GM21717 (cell line): ENCODE data around the gene PYCR2.

Experiments used
- ATAC-seq: cut with Tn5 transposase; IDR thresholded peaks from one replicate; pipeline ENCODE4 v1.9.1; 2021; ENCODE audit warnings: mild to moderate bottlenecking, moderate library complexity; ENCODE audit not compliant: unreplicated experiment

Gene PYCR2

GRCh38 chr1:225921734-225922709 lies 2.0 kb downstream of the PYCR2 start:
- no peak for ATAC-seq

GRCh38 chr1:225919906-225920305 lies 4.1 kb downstream of the PYCR2 start:
- no peak for ATAC-seq

DNA sequence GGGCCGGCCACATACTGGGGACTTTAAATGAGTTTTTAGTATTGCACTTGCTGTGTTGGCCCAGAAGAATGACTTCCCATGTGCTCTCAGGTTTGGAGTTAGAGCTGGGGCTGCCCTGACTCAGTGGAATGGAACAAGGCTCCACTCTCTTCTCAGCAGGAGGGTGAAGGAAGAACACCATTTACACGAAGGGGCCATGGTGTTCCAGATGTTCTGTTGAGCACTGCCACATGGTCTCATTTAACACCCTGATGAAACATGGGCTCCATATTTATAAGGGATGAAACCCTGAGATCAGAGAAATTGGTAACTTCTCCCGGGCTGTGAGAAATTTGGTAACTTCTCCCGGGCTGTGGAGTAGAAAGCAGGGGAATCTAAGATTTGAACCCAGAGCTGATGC lies 5.8 kb downstream of the PYCR2 start:
- ATAC-seq, result no peak

- ATAC-seq, result no peak
These were observed 6.5 kb downstream of the PYCR2 start for GRCh38 chr1:225917536-225917935.

DNA sequence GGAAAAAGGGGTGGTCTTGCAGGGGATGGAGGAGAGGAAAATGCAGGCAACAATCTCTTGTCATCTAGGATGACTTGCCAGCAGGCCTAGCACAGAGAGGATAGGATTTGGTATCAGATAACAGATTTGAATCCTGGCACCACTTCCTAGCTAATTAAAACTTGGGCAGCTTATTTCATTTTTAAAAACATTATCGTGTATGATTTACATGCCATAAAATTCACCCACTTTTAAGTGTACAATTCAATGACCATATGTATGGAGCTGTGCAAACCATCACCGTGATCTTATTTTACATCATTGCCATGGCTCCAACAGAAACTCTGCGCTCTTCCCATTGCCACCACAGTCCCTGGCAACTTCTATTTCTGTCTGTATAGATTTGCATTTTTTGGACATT lies 6.9 kb downstream of the PYCR2 start:
- ATAC-seq, result no peak

- ATAC-seq, result no peak
These were observed 8.5 kb downstream of the PYCR2 start for GRCh38 chr1:225915538-225915991.

- ATAC-seq, result no peak
These were observed 9.1 kb downstream of the PYCR2 start for GRCh38 chr1:225914947-225915346.

DNA sequence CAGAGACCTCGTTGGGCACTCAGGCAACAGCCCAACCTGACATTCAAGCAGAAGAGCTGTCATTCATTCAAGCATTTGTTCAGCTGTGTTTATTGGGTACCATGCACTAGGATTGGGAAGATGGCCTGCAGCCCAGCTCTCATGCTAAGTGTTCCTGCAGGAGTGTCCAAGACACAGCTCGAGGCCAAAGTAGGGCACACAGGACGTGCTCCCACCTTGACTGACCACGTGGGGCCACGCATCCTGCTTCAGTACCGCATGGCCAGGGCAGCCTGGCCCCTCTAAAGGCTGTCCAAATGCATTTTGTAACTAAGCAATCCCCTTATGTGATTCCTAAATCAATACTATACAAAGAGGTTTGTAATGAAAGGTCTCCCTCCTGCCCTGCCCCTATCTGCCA lies 9.7 kb downstream of the PYCR2 start:
- ATAC-seq, result no peak

DNA sequence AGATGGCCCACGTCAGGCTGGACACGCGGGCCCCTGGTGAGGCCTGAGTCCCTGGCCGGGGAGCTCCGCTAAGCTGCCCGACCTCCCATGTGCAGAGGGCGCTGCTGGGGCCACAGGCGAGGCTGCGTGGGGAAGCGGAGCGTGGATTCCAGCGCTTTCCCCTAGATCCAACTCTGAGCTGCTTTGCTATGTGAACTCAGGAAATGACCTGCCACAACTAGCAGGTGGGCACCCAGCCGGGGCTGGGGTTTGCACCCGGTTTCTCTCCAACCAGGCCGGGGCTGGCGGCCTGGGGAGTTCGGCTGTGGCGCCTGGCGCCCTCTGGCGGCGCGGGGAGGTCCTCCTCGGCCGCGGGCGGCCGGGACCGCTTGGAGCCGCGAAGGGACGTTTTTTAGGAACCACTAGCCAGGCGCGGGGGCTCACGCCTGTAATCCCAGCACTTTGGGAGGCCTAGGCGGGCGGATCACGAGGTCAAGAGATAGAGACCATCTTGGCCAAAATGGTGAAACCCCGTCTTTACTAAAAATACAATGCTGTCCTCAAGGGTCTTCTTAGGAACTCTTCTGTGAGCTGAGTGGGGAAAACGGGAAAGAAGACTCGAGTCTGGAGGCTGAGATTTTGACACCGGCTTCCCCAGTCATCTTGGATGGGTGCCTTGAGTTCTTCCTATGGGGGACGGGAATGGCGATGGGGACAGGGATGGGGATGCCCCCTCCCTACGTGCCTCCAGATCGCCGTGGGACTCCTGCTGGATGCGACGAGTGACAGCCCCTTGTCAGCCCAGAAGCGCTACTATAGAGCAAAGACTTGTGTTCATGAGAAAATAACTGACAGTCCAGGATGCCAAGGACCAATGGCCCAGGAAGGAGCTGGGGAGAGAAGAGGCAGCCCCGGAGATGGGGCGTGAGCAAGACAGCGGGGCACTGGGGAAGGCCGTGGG lies 12.6 kb downstream of the PYCR2 start:
- ATAC-seq, result peak; percentile 74

GRCh38 chr1:225909477-225909876 lies 14.6 kb downstream of the PYCR2 start:
- ATAC-seq, result no peak

- ATAC-seq, result no peak
These were observed 15.3 kb downstream of the PYCR2 start for GRCh38 chr1:225908773-225909172.

- ATAC-seq, result no peak
These were observed 15.9 kb downstream of the PYCR2 start for GRCh38 chr1:225908013-225908640.

DNA sequence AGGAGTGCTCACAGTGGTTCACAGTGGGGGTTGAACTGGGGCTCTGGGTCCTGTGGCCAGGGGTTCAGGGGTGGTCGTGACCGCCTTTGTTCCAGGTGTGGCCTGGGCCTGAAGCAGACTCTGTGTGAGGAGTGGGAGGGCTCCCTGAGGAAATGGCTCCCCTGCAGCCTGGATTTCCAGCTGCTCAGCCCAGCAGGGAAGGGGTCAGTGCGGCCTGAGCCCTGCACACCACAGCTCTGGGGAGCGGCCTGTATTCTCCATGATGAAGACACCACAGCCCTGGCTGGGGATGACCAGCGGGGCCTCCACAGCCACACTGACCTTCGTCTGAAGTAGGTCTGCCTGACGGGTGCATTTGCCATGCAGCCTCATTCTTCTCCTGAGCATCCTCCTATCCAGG lies 16.7 kb downstream of the PYCR2 start:
- ATAC-seq, result no peak

DNA sequence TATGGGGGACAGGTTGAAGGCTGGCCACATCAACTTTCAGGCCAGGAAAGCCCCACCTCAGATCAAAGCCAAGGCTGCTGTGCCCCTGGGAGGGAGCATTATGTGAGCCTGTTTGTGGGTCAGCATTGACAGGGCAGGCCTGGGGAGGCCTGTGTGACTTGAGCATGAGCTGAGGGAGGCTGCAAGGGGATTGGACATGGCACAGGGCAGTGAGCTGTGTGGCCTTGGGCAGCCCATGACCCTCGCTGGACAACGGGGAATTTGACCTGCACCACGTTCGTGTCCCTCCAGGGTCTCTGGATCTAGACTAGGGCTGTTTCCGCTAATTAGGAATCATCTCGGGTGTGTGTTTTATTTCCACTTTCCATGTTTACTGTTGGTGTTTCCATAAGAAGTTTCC lies 17.6 kb downstream of the PYCR2 start:
- no peak for ATAC-seq

DNA sequence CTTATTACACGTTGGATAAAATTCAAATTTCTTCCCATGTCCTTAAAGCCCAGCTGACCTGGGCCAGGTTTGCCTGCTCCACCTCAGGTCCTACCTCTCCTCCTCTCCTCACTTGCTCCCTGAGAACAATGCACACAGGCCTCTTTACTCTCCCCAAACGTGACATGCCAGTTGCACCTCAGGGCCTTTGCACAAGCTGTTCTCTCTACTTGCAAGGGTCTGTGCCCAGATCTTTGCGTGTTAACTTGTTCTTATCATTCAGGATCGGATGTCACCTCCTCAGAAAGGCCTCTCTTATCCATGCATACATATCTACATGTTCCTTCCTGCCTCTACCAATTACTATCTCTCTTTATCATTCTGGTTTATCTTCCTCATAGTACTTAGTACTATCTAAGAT lies 20.4 kb downstream of the PYCR2 start:
- no peak for ATAC-seq

DNA sequence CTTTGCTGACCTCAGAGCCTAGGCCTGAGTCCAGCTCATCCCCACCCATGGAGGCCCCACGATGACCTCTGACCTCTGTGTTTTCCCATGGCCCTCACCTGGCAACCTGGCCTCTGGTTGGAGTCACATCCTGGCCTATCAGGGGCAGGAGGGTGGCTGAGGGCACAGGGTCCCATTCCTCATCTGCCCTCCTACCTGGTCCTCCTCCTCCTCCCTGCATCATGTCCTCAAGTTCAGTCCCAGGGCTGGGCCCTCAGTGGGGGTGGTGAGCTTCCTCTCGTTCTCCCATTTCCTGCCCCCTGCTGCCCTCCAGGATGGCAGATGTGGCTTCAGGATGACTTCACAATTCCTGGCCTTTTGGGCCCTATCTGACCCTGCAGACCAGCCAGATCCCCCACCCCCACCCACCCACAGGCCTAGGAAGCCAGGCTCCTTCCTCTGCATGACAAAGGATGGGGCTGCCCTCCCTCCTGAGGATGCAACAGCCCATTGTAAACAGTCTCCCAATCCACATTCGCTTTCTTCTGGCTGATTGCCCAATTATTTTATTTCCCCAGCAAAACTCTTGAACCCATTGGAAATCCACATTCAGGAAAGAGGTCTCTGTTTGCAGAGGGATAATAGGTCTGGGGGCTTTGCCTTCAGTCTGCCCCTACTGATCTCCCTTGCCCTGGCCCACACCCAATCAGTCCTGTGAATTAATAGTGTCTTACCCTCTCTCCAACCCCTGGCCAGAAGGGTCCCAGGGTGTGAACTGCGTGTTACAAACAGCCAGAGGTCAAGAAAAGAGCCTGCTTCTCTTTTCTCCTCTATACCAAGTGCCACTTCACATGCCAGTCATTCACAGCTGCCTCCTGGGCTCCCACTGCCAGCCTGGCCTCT lies 24.8 kb downstream of the PYCR2 start:
- no peak for ATAC-seq

DNA sequence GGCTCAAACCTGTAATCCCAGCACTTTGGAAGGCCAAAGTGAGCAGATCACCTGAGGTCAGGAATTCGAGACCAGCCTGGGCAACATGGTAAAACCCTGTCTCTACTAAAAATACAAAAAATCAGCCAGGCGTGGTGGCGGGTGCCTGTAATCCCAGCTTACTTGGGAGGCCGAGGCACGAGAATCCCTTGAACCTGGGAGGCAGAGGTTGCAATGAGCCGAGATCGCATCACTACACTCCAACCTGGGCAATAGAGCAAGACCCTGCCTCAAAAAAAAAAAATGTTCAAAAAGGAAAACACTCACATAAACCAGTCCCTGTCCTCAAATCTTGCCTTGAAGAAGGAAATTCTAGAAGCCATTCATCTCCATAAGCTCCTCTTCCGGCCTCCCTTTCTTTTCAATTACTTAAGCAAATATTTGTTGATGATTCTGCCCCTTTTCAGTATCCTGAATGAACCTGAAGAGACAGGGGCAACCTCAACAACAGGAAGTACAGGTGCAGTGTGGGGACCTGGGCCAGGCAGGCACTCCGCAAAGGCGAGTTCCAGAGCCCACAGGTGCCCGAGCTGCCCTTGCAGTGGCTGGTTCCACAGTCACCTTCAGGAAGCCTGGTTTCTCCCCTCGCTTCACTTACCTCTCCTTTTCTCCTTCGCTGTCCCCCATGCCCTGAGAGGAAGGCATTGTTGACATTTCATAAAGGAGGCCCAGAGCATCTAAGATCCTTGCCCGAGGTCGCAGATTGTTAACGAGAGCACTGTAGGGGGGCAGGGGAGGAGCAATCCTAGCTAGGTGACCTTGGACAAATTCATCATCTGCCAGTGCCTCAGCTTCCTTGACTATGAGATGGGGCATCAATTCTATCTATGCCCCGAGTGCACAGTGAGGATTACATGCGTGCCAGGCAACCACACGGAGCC lies 26.2 kb downstream of the PYCR2 start:
- no peak for ATAC-seq

- peak; percentile 100 for ATAC-seq
These were observed 27.0 kb downstream of the PYCR2 start for GRCh38 chr1:225896937-225897549.

DNA sequence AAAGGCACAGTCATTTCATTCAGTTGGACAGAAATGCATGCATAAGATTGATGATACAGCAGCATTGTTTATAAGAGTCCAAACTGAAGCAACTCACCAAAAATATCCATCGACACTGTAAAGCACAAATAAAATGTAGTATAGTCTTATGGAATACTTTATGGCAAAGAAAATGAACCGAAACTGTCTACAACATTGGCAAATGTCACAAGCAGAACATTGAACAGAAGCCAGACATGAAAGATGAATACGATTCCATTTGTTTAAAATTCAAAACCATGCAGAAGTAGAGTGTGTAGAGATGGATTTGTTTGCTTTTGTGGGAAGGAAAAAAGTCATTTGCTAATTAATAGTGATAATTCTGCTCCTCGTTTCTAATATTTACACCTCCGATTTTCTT lies 27.6 kb downstream of the PYCR2 start:
- ATAC-seq, result no peak
